Effector memory CD8-positive, alpha-beta T cell (primary cell): ENCODE results near the gene ARHGEF4.

Source experiments
- ATAC-seq: fragments of 150-1000 bp; cut with Tn5 transposase; replicated peaks from 2 replicates; pipeline ENCODE4 v1.10.0; 2021; ENCODE audit warnings: mild to moderate bottlenecking, moderate library complexity
- DNase-seq, 3 experiments: peaks; one replicate each; pipeline ENCODE4 v3.0.0; 2021
- H3K27ac Mint-ChIP-seq, 2 donors: one replicate each; pipeline ENCODE4 v1.8.0; 2022; ENCODE audit warnings: mild to moderate bottlenecking in 2 of 2, mixed read lengths in 2 of 2, moderate library complexity in 2 of 2
- H3K27me3 Mint-ChIP-seq, 2 donors: one replicate each; pipeline ENCODE4 v1.8.0; 2022; ENCODE audit warnings: mixed read lengths in 2 of 2
- H3K36me3 Mint-ChIP-seq: one replicate; pipeline ENCODE4 v1.8.0; 2022; ENCODE audit warnings: mild to moderate bottlenecking, moderate library complexity, mixed read lengths; ENCODE audit not compliant: insufficient read depth
- H3K4me1 Mint-ChIP-seq, 2 donors: one replicate each; pipeline ENCODE4 v1.8.0; 2022; ENCODE audit warnings: low read depth in 2 of 2, mixed read lengths in 2 of 2
- H3K4me3 Mint-ChIP-seq, 2 donors: one replicate each; pipeline ENCODE4 v1.8.0; 2022; ENCODE audit warnings: mild to moderate bottlenecking in 2 of 2, mixed read lengths in 2 of 2, moderate library complexity in 2 of 2
- H3K9me3 Mint-ChIP-seq, 2 donors: one replicate each; pipeline ENCODE4 v1.8.0; 2022; ENCODE audit warnings: mixed read lengths in 2 of 2

The ARHGEF4 gene

GRCh38 chr2:131010566-131010965 lies 173.9 kb downstream of the ARHGEF4 start:
- no peaks in the 10 kb centered on the region for H3K9me3 Mint-ChIP-seq
- peaks cover 0 to 39% of the 10 kb centered on the region in 2 donors for H3K27me3 Mint-ChIP-seq
- peaks cover 22 to 37% of the 10 kb centered on the region in 2 donors for H3K4me1 Mint-ChIP-seq
- H3K36me3 Mint-ChIP-seq: peaks cover 4% of the 10 kb centered on the region
- peak overlapping the region; percentile 60 to 69 for H3K4me3 Mint-ChIP-seq
- peak in 1 of 3 experiments; percentile 39 for DNase-seq
- peak; percentile 80 for ATAC-seq
- peak overlapping the region; percentile 72 to 86 for H3K27ac Mint-ChIP-seq

- H3K9me3 Mint-ChIP-seq: no peaks in the 10 kb centered on the region
- H3K27ac Mint-ChIP-seq: peak overlapping the region in 1 of 2 donors; percentile 78
- H3K4me3 Mint-ChIP-seq: no peak overlapping the region
- ATAC-seq: no peak
- H3K4me1 Mint-ChIP-seq: peaks cover 22 to 37% of the 10 kb centered on the region in 2 donors
- H3K27me3 Mint-ChIP-seq: peaks cover 0 to 44% of the 10 kb centered on the region in 2 donors
- DNase-seq: no peak
- H3K36me3 Mint-ChIP-seq: peaks cover 4% of the 10 kb centered on the region
Measured at GRCh38 chr2:131011486-131011885, 174.8 kb downstream of the ARHGEF4 start.

- DNase-seq (no peak), ATAC-seq (no peak)
- Mint-ChIP-seq H3K4me3 (no peak overlapping the region), H3K4me1 (peaks cover 20 to 29% of the 10 kb centered on the region in 2 donors), H3K36me3 (peaks cover 4% of the 10 kb centered on the region), H3K27me3 (peaks cover 0 to 58% of the 10 kb centered on the region in 2 donors), H3K9me3 (no peaks in the 10 kb centered on the region), H3K27ac (no peak overlapping the region)
Measured at GRCh38 chr2:131014141-131014540, 177.4 kb downstream of the ARHGEF4 start.

- ATAC-seq: no peak
- Mint-ChIP-seq H3K36me3 (peaks cover 4% of the 10 kb centered on the region), H3K4me3 (no peak overlapping the region), H3K27ac (no peak overlapping the region), H3K27me3 (peaks cover 0 to 47% of the 10 kb centered on the region in 2 donors), H3K4me1 (peaks cover 9 to 13% of the 10 kb centered on the region in 2 donors), H3K9me3 (no peaks in the 10 kb centered on the region)
- DNase-seq: no peak
Measured at GRCh38 chr2:131015764-131016163, 179.1 kb downstream of the ARHGEF4 start.

- no peak for ATAC-seq
- no peaks in the 10 kb centered on the region for H3K9me3 Mint-ChIP-seq
- H3K27me3 Mint-ChIP-seq: peaks cover 7 to 44% of the 10 kb centered on the region in 2 donors
- H3K36me3 Mint-ChIP-seq: no peaks in the 10 kb centered on the region
- H3K4me1 Mint-ChIP-seq: no peaks in the 10 kb centered on the region
- peak overlapping the region in 1 of 2 donors; percentile 1 for H3K27ac Mint-ChIP-seq
- no peak for DNase-seq
- no peak overlapping the region for H3K4me3 Mint-ChIP-seq
Measured at GRCh38 chr2:131016826-131017741, 180.4 kb downstream of the ARHGEF4 start.

- Mint-ChIP-seq H3K4me1 (no peaks in the 10 kb centered on the region), H3K4me3 (no peak overlapping the region), H3K27me3 (peaks cover 21 to 69% of the 10 kb centered on the region in 2 donors), H3K9me3 (peaks cover 0 to 2% of the 10 kb centered on the region in 2 donors), H3K36me3 (no peaks in the 10 kb centered on the region), H3K27ac (no peak overlapping the region)
- ATAC-seq (no peak), DNase-seq (no peak)
Measured at GRCh38 chr2:131022731-131023130, 186.0 kb downstream of the ARHGEF4 start.

- Mint-ChIP-seq H3K4me3 (no peak overlapping the region), H3K27me3 (peaks cover 25 to 73% of the 10 kb centered on the region in 2 donors), H3K36me3 (no peaks in the 10 kb centered on the region), H3K27ac (no peak overlapping the region), H3K9me3 (peaks cover 0 to 2% of the 10 kb centered on the region in 2 donors), H3K4me1 (no peaks in the 10 kb centered on the region)
- DNase-seq (no peak), ATAC-seq (no peak)
Measured at GRCh38 chr2:131023758-131024157, 187.0 kb downstream of the ARHGEF4 start.

GRCh38 chr2:131026919-131027318 lies 190.2 kb downstream of the ARHGEF4 start:
- ATAC-seq (no peak), DNase-seq (no peak)
- no peak overlapping the region for H3K27ac Mint-ChIP-seq
- no peak overlapping the region for H3K4me3 Mint-ChIP-seq
- H3K36me3 Mint-ChIP-seq: no peaks in the 10 kb centered on the region
- H3K9me3 Mint-ChIP-seq: peaks cover 0 to 2% of the 10 kb centered on the region in 2 donors
- peaks cover 29 to 83% of the 10 kb centered on the region in 2 donors for H3K27me3 Mint-ChIP-seq
- H3K4me1 Mint-ChIP-seq: no peaks in the 10 kb centered on the region

GRCh38 chr2:131027566-131028528 lies 191.1 kb downstream of the ARHGEF4 start:
- H3K9me3 Mint-ChIP-seq: peaks cover 0 to 2% of the 10 kb centered on the region in 2 donors
- no peak for ATAC-seq
- H3K27me3 Mint-ChIP-seq: peaks cover 26 to 85% of the 10 kb centered on the region in 2 donors
- no peak for DNase-seq
- H3K36me3 Mint-ChIP-seq: no peaks in the 10 kb centered on the region
- no peaks in the 10 kb centered on the region for H3K4me1 Mint-ChIP-seq
- no peak overlapping the region for H3K27ac Mint-ChIP-seq
- no peak overlapping the region for H3K4me3 Mint-ChIP-seq

- Mint-ChIP-seq H3K4me1 (peaks cover 3 to 4% of the 10 kb centered on the region in 2 donors), H3K36me3 (no peaks in the 10 kb centered on the region), H3K9me3 (peaks cover 0 to 2% of the 10 kb centered on the region in 2 donors), H3K4me3 (no peak overlapping the region), H3K27me3 (peaks cover 39 to 82% of the 10 kb centered on the region in 2 donors), H3K27ac (no peak overlapping the region)
- ATAC-seq (no peak), DNase-seq (no peak)
Measured at GRCh38 chr2:131029812-131030211, 193.1 kb downstream of the ARHGEF4 start.

- peaks cover 33 to 78% of the 10 kb centered on the region in 2 donors for H3K27me3 Mint-ChIP-seq
Measured at GRCh38 chr2:131030478-131030971, 193.8 kb downstream of the ARHGEF4 start.

GRCh38 chr2:131031431-131031841 lies 194.7 kb downstream of the ARHGEF4 start:
- H3K4me3 Mint-ChIP-seq: no peak overlapping the region
- no peak for ATAC-seq
- H3K27me3 Mint-ChIP-seq: peaks cover 27 to 78% of the 10 kb centered on the region in 2 donors
- H3K27ac Mint-ChIP-seq: no peak overlapping the region
- no peak for DNase-seq
- peaks cover 3 to 4% of the 10 kb centered on the region in 2 donors for H3K4me1 Mint-ChIP-seq
- H3K36me3 Mint-ChIP-seq: no peaks in the 10 kb centered on the region
- H3K9me3 Mint-ChIP-seq: peaks cover 0 to 2% of the 10 kb centered on the region in 2 donors

More at GRCh38 chr2:131030478-131030971, 193.8 kb downstream of the ARHGEF4 start:
- H3K9me3 Mint-ChIP-seq: peaks cover 0 to 2% of the 10 kb centered on the region in 2 donors
- DNase-seq (no peak), ATAC-seq (no peak)
- H3K4me1 Mint-ChIP-seq: peaks cover 3 to 4% of the 10 kb centered on the region in 2 donors
- no peak overlapping the region for H3K27ac Mint-ChIP-seq
- no peaks in the 10 kb centered on the region for H3K36me3 Mint-ChIP-seq
- H3K4me3 Mint-ChIP-seq: no peak overlapping the region

- Mint-ChIP-seq H3K36me3 (no peaks in the 10 kb centered on the region), H3K9me3 (peaks cover 0 to 2% of the 10 kb centered on the region in 2 donors), H3K4me1 (peaks cover 3 to 4% of the 10 kb centered on the region in 2 donors), H3K27me3 (peaks cover 27 to 78% of the 10 kb centered on the region in 2 donors), H3K4me3 (no peak overlapping the region), H3K27ac (no peak overlapping the region)
- ATAC-seq (no peak), DNase-seq (no peak)
Measured at GRCh38 chr2:131031875-131032274, 195.2 kb downstream of the ARHGEF4 start.
